GM10266 (cell line): ENCODE data around the gene TOMM20.
A peak's percentile ranks its signal among the peaks of the same experiment; 100 is the strongest.
"Not testable (repeated sequence)": the region's sequence is repeated elsewhere in the genome, so short reads cannot be mapped to it uniquely, and the experiment has no call there.

Experiments
- DNase-seq: peaks from one replicate; pipeline ENCODE4 v3.0.0; 2012; ENCODE audit errors: extremely low spot score
- CTCF ChIP-seq: IDR thresholded peaks from 2 replicates; pipeline ENCODE4 v1.5.1; 2012; ENCODE audit warnings: mild to moderate bottlenecking, low read depth; ENCODE audit not compliant: control insufficient read depth, insufficient read depth; ENCODE audit errors: missing control alignments

Gene TOMM20

GRCh38 chr1:235087906-235088305 lies 40.7 kb downstream of the TOMM20 start:
- no peak for TF ChIP-seq CTCF
- DNase-seq = no peak

- DNase-seq = not testable (repeated sequence)
Observed at GRCh38 chr1:235085411-235086117, 43.1 kb downstream of the TOMM20 start.

- DNase-seq = not testable (repeated sequence)
Observed at GRCh38 chr1:235080788-235081187, 47.8 kb downstream of the TOMM20 start.

GRCh38 chr1:235080297-235080657 lies 48.4 kb downstream of the TOMM20 start:
- not testable (repeated sequence) for DNase-seq

GRCh38 chr1:235079443-235080296 lies 49.0 kb downstream of the TOMM20 start:
- DNase-seq = no peak
- TF ChIP-seq CTCF = no peak

- DNase-seq = no peak
- TF ChIP-seq CTCF = no peak
Observed at GRCh38 chr1:235078480-235079381, 49.9 kb downstream of the TOMM20 start.

- DNase-seq = peak; percentile 69
- no peak for TF ChIP-seq CTCF
Observed at GRCh38 chr1:235077571-235078479, 50.8 kb downstream of the TOMM20 start.

- TF ChIP-seq CTCF = no peak
- DNase-seq = no peak
Observed at GRCh38 chr1:235077163-235077540, 51.5 kb downstream of the TOMM20 start.
